Eye (tissue), 1 donor: Measurements from ENCODE around the gene OCEL1.

Experiments used
- DNase-seq: peaks from one replicate; pipeline ENCODE4 v3.0.0-alpha.2; 2015

The OCEL1 gene

DNA sequence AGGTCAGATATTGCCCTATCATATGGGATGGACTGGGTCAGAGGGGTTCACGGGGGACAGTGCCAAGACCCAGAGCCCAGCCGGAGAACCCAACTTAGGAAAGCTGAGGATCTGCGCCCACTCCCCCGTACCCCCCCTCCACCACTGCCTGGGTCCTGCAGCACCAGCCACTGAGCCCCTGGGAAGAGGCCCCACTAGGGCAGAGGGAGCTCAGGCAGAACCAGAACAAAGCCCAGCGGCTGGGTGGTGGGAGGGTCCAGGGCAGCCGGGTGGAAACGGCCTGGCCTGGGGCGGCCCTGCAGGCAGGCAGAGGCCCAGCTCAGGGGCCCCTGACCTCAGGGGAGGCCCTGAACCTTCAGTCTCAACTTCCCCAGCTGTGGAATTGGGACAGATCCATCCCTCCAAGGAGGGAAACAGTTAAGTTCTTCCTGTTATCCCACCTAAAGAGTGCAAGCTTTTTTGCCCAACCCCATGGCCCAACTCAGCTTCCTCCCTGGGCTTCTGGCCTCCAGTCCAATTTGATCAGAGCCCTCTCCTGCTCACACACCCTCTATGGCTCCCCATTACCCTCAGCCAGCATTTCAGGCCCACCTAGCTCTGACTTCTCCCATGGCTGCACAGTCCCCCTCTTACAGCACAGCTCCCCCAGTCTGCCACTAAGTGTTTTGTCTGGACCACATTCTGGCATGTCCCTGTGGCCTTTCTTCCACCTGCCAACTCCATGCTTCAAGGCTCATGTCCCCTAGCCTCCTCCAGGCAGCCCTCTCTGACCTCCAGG is 16.6 kb downstream of the OCEL1 start:
- DNase-seq = no peak

DNA sequence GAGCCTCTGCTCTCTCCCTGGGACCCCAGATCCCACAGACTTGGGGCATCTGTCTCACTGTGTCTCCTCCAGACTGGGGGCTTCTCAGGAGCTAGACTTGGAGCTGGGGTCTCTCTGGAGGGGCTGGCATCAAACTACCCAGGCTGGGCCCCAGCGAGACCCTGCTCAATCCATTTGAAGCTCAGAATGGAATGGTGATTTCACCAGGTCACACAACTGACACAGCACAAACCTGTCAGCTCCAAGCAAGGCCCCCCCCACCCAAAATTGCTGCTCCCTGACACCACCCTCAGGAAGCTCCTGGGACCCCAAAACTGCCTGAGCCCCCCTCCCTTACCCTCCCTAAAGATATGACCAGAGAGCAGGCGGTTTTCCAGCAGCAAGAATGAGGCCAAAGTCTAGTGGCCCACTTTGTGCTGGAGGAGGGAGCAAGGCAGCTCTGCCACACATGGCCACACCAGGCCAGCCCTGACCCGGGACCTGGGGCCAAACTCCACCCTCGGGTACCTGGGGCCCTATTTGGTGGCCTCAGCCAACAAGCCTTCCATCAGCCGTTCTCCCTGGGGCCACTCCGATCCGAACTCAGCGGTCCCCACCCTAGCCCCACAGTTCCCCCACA is 17.3 kb downstream of the OCEL1 start:
- peak; percentile 21 for DNase-seq

DNA sequence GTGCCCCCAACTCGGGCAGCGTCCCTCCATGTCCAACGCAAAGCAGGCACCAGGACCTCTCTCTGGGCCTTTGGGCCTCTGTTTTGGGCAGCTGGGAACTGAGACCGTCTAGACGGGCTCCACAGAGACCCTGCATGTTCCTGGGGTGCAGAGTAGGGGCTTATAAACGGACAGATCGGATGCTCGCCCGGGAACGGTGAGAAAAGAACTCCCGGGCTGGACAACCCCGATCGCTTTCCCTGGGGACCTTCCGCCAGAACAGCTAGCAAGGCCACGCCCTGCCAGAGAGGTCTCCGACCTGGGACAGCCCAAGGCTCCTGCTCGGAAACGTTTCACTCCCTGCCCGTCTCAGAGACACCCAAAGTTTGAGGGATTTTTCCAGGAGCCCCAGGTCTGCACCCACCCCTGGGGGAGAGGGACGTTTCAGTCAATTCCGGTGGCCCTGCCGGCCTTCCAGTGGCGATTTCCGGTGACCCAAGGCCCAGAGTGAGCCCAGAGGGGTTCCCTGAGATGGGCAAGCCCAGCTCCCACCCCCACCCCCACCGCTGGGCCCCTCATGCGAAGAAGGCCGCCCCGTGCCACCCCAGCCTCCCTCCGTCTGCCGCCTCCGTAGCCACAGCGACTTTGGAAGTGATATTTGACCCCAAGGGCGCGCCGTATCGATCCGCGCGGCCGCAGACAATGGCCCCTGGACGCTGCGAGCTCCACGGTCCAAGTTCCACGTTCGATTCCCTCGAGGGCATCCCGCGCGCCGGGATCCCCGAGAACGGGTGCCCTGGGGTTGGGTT is 18.0 kb downstream of the OCEL1 start:
- DNase-seq = peak; percentile 70

DNA sequence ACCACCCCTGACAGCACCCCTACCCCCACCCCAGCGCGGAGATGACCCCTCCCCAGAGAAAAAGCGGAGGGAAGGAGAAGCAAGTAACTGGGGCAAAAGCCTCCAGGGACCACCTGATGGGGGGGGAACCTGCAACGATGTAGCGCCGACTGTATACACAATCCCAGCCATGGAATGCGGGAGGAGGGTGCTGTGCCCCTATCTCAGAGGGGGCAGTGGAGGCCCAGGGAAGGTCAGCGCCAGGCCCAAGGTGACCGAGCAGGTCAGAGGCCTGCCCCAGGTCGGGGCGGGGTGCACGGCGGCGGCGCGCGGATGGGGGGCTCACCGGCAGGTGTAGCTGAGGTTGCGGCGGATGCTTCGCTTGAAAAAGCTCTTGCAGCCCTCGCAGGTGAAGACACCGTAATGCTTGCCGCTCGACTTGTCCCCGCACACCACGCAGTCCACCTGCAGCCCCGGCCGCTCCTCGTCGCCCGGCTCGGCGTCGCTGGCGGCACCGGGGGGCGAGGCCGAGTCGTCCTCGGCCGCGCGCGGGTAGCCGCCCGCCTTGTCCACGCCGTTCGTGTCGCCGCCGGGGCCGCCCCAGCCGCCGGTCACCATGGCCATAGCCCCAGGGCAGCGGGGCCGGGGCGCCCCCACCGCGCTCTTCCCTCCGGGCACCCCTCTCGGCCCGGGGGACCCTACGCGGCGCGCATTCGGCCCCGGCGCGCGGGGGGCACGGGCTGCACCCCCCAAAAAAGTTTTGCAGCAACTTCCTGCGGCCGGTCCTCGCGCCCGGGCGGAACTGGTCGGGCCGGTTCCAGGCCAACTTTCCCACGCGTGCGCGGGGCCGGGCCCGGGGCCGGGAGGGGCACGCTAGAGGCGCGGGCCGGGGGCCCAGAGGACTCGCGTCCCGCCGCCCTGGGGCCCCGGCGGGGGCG is 18.9 kb downstream of the OCEL1 start:
- DNase-seq = peak; percentile 44

DNA sequence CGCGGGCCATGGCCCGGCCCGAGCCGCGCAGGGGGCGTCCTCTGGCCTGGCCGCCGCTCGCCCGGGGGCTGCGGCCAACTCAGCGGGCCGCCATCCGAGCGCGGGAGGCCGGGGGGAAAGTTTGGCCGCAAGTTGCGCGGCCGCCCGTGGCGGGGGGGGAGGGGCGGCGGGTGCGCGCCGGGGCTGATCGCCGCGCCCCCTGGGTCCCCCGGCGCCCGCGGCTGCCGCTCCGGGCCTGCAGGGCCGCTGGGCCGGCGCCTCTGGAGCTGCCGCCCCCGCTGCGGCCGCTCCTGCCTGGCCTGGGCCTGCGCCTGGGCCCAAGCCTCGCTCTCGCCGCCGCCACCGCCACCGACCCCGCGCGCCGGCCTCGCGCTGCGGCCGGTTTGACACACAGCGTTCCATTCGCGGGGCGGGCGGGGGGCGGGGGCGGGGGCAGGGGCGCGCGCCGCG is 19.5 kb downstream of the OCEL1 start, which contains the start of gene NR2F6:
Gene NR2F6, minus strand, starts transcription at position 385 of the 450 bp plus-strand sequence. CDS start 699 bp downstream, outside the sequence.
- no peak for DNase-seq

DNA sequence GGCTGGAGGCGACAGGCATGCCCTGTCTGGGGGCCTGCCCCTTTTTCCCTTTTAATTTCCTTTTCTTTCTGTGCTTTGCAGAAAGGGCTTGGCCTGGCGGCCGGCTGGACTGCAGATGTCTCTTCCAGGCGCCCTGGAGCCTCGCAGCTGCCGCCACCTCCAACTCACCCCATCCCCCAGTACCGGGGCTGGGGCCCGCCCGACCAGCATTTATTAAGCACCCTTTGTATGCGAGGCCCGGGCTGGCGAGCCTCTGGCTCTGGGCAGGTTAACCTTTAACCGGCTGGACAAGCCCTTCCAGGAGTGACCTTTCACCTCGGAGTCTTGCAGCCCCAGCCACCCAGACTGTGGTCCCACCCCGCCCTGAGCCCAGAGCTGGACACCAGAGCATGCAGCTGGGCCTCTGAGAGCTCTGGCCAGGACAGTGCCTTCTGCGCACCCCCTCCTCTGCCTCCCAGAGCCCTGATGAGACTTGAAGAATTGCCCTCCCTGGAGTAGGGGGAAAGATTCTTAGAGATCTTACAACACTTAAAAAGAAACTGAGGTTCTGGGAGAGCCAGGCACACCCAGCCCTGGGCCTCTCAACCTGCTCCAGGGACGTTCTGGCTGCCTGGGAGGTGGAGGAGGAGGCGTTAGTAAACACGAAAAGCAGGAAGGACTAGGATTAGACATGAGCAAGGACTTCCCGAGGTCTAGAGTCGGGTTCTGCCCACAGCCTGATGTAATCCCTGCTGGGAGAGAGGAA is 20.8 kb downstream of the OCEL1 start:
- no peak for DNase-seq

DNA sequence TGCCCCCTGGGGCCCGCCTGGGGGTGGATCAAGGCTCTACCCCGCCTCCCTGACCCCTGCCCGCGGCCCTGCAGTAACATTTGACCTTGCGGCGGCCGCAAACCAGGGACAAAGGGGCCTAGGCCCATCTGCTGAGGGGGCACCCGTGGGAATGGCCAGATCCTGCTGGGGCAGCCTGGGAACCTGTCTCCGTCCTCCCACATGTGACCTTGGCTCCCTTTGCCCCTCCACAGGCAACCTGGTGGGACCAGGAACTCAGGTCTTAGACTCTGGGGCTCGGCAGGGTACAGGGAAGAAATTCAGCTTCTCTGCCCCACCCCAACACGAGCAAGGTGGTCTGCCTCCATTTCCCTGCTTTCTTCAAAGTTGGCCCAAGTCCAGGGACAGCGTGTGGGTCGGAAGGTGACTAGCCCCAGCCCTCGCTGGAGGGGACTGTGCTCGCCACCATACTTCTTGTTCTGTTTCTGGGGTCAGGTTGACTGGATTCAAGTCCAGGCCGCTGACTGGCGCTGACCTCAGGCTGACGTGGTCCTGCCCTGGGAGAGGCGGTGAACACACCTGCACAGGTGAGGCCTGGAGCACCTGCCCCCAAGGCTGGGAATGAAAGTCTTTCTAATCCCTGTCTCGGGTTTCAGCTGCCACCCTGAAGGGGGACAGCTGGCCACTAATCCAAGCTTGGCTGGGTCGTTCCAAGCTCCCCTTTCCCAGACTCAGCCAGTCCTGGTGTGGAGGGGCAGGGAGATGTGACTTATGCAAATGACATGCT is 22.2 kb downstream of the OCEL1 start:
- peak; percentile 31 for DNase-seq

DNA sequence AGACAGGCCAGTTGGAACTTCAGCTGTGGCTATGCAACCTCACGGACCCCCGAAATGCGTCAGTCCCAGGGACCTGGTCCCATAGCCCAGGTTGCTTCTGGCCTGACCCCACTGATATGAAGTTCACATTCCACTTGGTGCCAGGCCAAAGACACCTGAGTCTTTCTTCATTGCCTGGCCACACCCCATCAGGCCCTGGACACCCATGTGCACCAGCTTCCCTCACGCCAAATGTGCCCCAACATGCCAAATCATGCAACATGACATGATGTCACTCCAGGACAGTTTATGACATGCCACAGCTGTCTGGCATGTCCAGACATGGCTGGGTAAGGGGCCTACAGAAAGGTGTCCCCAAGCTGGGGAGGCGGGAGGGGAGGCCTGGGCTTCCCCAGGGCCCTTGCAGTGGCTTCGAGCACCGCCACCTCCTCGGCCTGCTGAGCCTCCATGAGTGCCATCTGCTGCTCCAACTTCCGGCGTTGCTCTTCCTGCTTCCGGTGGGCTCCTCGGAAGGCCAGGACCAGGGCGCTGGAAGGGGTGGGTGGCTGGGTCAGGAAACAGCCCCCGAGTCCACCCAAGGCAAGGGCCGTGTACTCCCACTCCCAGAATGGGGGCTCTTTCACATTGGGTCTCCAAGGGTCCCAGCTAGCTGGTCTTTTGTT is 24.0 kb downstream of the OCEL1 start:
- DNase-seq = no peak

DNA sequence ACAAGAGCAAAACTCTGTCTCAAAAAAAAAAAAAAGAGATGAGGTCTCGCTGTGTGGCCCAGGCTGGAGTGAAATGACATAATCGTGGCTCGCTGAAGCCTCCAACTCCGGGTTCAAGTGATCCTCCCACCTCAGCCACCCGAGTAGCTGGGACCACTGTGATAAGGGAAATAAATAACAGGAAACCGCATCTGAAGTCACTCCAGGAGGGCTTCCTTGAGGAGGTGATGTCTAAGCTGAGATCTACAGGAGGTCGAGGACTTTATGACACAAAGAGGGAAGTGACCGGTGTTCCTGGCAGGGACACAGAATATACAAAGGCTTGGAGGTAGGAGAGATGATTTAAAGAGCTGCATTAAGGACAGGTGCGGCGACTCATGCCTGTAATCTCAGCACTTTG is 28.6 kb downstream of the OCEL1 start:
- DNase-seq = no peak

DNA sequence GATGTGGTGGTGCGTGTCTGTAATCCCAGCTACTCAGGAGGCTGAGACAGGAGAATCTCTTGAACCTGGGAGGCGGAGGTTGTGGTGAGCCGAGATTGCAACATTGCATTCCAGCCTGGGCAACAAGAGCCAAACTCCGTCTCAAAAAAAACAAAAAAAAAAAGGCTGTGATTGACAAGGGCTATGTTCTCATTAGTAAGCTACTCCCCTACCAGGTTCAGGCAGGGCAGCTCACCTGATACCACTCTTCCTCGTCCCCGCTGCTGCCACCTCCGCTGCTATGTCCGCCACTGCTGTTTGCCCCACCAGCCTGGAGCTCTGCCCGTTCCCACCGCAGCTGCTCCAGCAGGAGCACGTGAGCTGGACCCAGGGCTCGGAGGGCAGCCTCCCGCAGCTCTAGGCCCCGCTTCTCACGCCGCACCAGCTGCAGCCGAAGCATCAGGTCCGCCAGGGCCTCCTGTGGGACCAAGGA is 29.2 kb downstream of the OCEL1 start:
- DNase-seq = peak; percentile 22

DNA sequence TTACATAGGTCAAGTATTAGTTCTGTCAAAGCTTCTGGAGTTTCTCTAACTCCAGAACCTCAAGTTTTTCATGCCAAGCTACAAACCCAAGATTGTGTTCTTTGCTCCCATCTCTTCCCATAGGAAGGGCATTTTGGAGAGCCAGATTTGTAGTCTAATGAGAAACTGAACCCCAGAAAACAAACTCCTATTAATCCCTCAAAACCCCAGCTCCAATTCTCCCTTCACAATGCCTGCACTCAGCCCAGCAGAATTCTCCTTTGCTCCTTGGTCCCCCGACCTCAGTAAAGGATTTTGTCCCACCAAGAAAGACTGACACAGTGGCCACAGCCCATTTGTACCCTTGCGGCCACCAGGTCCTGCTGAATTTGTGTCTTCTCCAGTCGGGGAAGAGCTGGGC is 30.1 kb downstream of the OCEL1 start:
- DNase-seq = no peak

DNA sequence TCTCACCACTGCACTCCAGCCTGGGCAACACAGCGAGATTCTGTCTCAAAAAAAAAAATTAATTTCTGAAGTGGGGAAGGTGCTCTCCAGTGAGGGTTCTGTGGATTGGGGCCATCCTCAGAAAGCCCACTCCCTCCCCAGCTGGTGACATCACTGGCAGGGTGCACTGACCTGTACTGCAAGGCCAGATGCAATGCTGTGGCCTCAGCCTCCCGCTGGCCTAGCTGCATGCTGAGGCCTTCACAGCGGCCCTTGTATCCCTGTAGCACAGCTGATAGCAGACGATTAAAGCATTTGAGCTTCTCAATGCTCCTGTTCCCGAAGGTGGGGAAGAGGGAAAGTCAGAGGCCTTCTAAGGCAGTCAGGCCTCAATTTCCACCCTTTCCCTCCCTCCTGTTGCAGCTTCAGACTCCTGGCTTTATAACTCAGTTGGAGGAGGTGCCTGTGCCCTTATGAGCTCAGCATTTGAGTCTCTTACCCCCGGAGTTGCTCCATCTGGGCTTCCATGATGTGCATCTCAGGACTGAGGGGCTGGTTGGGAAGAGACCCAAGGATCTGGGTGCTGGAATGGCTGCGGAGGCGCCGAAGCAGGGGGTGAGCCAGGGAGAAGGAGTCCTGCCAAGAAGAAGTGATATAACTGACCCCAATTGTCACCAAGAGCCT is 33.2 kb downstream of the OCEL1 start:
- DNase-seq = peak; percentile 31

DNA sequence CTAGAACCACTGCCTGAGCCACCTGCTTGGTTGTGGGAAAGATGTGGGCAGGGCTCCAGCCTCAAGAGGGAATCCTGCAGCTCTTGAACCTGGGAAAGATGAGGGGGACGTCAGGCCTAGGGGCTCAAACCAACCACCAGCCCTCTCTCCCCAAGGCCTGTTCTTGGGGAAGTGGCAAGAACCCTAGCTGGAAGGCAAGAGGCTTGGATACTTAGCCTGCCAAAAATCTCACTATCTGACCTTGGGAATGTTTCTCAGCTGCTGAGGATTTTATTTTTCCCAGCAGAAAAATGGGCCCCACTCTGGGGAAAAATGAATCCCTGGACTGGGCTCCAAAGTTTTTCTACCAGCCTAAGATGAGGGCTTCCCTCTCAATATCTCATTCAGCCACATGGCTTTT is 33.9 kb downstream of the OCEL1 start:
- DNase-seq = no peak

DNA sequence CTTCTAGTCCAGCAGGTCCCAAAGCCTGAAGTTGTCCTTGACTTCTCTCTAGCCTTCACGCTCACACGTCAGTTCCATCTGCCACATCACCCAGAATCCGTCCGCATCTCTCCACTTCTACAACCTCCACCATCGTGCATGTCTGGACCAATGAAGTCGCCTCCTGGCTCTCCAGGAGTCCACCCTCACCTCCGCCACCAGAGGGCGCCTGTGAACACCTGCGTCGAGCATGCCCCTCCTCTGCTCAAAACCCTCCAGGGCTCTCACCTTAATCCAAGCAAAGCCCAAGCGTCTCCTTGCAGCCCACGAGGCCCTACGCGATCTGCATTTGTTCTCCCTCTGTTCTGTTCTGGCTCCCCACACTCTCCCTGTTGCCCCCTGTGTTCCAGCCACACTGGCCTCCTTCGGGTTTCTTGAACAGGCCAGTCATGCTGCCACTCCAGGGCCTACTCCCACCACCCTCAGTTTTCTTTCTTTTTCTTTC is 34.9 kb downstream of the OCEL1 start:
- peak; percentile 78 for DNase-seq

DNA sequence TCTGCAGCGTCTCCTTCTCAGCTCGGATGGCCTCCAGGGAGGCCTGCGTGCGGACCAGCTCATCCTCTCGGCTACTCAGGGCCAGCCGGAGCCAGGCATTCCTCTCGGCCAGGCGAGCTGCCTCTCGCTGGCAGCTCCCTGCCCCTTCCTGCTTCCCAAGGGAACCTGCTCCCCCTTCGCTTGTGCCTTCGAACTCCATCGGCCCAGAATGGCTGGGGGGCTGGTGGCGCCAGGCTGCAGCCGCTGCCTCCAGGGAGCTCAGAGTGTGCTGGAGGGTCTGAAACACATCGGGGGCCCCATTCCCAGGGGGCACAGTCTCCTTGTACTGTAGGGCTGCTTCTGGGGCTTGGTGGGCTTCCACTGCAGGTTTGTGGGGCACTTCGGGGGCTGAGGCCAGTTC is 36.5 kb downstream of the OCEL1 start:
- DNase-seq = no peak

DNA sequence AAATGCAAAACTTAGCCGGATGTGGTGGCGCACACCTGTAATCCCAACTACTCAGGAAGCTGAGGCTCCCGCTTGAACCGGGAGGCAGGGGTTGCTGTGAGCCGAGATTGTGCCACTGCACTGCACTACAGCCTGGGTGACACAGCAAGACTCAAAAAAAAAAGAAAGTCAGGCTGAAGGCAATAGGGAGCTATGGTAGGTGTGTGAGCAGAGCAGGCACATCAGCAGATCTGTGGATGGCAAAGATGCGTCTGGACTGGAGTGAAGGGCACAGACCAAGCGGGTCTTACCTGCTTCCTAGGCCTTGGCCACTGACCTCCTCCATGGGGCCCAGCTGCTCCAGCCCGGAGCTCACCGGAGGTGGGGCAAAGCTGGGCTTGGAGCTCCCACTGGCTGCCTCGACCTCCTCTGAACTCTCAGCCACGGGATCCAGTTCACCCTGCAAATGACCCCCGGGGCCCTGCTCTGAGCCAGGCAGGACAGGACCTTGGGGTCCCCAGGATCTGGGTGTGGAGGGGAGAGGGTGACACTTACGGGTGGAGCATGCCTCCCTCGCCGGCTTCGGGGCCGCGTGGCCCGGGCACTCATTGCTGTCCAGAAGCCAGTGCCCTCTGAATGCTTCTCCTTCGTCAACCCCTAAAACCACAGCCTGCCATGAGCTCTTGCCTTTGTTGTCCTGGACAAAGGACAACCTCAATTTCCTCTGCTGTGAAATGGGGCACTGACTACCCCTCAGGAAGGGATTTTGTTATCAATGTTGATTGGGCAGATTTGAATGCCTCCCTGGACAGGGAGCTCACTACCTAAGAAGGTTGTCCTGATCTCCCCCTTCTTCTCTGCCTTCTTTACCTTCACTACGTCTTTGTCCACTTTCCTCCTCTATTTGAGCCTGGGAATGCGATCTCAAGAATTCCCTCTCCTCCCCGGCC is 38.0 kb downstream of the OCEL1 start:
- no peak for DNase-seq

DNA sequence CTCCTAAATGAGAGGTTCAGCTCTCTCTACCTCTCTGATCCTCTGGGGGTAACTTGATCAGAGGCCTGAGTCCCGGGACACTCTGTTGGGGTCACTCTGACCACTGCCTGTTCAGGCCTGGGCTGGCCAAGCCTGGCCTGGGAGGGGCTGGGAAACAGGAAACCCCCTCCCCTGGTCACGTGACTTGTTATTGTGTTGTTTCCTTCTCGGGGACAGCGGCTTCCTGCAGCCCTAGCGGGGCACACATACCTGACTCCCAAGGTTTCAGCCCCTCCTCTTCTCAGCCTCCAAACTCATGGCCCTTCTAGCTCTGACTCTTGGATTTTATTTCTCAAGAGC is 38.6 kb downstream of the OCEL1 start, which contains the start of gene USHBP1:
Gene USHBP1, minus strand, starts transcription at position 105 of the 339 bp plus-strand sequence. CDS start 446 bp downstream, outside the sequence.
- DNase-seq = no peak

DNA sequence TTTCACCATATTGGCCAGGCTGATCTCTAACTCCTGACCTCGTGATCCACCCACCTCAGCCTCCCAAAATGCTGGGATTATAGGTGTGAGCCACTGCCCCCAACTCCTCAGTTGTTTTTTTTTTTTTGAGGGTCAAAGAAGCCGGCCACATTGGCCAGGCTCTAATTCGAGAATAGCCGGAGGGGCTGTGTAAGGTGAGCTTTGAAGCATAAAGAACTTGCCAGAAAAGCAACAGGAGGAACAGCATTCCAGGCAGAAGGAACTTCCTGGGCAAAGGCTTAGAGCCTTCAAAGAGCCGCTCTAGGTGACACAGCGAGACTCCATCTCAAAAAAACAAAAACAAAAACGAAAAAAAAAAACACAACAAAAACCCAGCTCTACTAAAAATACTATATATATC is 40.0 kb downstream of the OCEL1 start:
- DNase-seq = no peak
